Spleen (tissue), 11 donors: ENCODE results near the gene SLC41A3. TPM values are rescaled to one million over a fixed set of nuclear protein-coding genes. Genes with fewer than 3 reads are reported as not detected.
"Not testable (repeated sequence)": the region's sequence is repeated elsewhere in the genome, so short reads cannot be mapped to it uniquely, and the experiment has no call there.

Source experiments
- DNase-seq: peaks from one replicate; pipeline ENCODE4 v3.0.0-alpha.2; 2020
- H3K27ac ChIP-seq, 8 donors: fragments of 200-600 bp; sonication (generic) in 7 of 8; 1 replicate in 4 of 8; 2 replicates in 4 of 8; pipeline versions ENCODE4 v1.5.0 to v1.8.0; 2016 to 2021; ENCODE audit warnings: inconsistent platforms in 4 of 8, mild to moderate bottlenecking in 4 of 8, moderate library complexity in 1 of 8
- H3K27me3 ChIP-seq, 7 donors: fragments of 200-600 bp; sonication (generic) in 6 of 7; replicated peaks in 1 of 7; 1 replicate in 4 of 7; 2 replicates in 3 of 7; pipeline versions ENCODE4 v1.5.0 to v1.8.0; 2016 to 2021; ENCODE audit warnings: inconsistent platforms in 3 of 7, mild to moderate bottlenecking in 1 of 7
- H3K36me3 ChIP-seq, 6 donors: fragments of 200-600 bp; sonication (generic) in 5 of 6; 1 replicate in 4 of 6; 2 replicates in 2 of 6; pipeline versions ENCODE4 v1.5.0 to v1.8.0; 2016 to 2021; ENCODE audit warnings: inconsistent platforms in 2 of 6
- H3K4me1 ChIP-seq, 6 donors: fragments of 200-600 bp; sonication (generic) in 5 of 6; 1 replicate in 3 of 6; 2 replicates in 3 of 6; pipeline versions ENCODE4 v1.5.0 to v1.8.0; 2016 to 2021; ENCODE audit warnings: inconsistent platforms in 3 of 6
- H3K4me3 ChIP-seq, 8 donors: fragments of 200-600 bp; sonication (generic) in 7 of 8; 1 replicate in 4 of 8; 2 replicates in 4 of 8; pipeline versions ENCODE4 v1.5.0 to v1.8.0; 2016 to 2021; ENCODE audit warnings: inconsistent platforms in 4 of 8, mild to moderate bottlenecking in 4 of 8, moderate library complexity in 2 of 8
- H3K9me3 ChIP-seq, 8 donors: fragments of 200-600 bp; sonication (generic) in 7 of 8; 1 replicate in 4 of 8; 2 replicates in 4 of 8; pipeline versions ENCODE4 v1.5.0 to v1.8.0; 2016 to 2021; ENCODE audit warnings: inconsistent platforms in 4 of 8
- POLR2A ChIP-seq, 3 donors: fragments of 450-650 bp; IDR thresholded peaks; one replicate each; pipeline ENCODE4 v1.5.1; 2017; ENCODE audit warnings: antibody characterized with exemption in 3 of 3, mild to moderate bottlenecking in 1 of 3
- POLR2AphosphoS5 ChIP-seq, 3 donors: sonication (generic); formaldehyde crosslinking; IDR thresholded peaks; one replicate each; pipeline ENCODE4 v1.5.1; 2017; ENCODE audit warnings: antibody characterized with exemption in 3 of 3
- WGBS, 5 donors: extraction: QIAGEN DNeasy Blood & Tissue Kit in 3 of 5; methylation state at CpG; one replicate each; pipeline versions ENCODE4 v1.1.5 to v1.1.7; 2013 to 2018; 5-methylcytosine and 5-hydroxymethylcytosine counted together
- intact Hi-C: fragments of 100-400 bp; cut with DNase I; formaldehyde crosslinking; loops from one replicate; pipeline ENCODE4 v1.15.0; 2023; ENCODE audit warnings: low total_unique reads
- polyA plus RNA-seq, 3 donors: library from polyadenylated mRNA; stranded (reverse); fragments of 200-250 nt; gene quantifications; one replicate each; pipeline ENCODE4 v1.2.1, GENCODE V29; 2013
- total RNA-seq, 7 donors: library from RNA; depleted of rRNA in 3 of 7; stranded (reverse); fragments of >200 nt in 3 of 7; fragmentation: NEBNext Ultra II Directional in 4 of 7; extraction: Animal tissue kit (Norgen Biotek cat#: 25700) in 4 of 7; gene quantifications; one replicate each; pipeline versions ENCODE4 v1.1.0 to v1.2.1, GENCODE V29; 2016 to 2021
- TF ChIP-seq, protein P1 (sequence below), 11 experiments: fragments of 200-600 bp in 7 of 11; fragments of 450-650 bp in 4 of 11; sonication (generic) in 4 of 11; IDR thresholded peaks in 8 of 11; conservative IDR thresholded peaks in 3 of 11; 1 replicate in 7 of 11; 2 replicates in 4 of 11; pipeline versions ENCODE4 v1.4.0 to v1.8.0; 2016 to 2021; ENCODE audit warnings: antibody characterized with exemption in 11 of 11, inconsistent platforms in 4 of 11, mild to moderate bottlenecking in 1 of 11
- donor health status: healthy with polysubstance abuse.
- donor health status: DM: no; HTN: no; CAD: no; lungs with moderate emphysema.
- donor health status: DM: no; HTN: no; CAD: no.
- donor health status: Bipolar disorder and iron deficiency.
- donor health status: healthy.
- donor health status: DM: no; HTN: no; CAD: no.
- donor health status: DM: yes; HTN: yes; CAD: no.

SLC41A3 gene
- total and polyA plus RNA-seq, 10 donors: 16.3 to 43.7 (median 33.7) TPM

DNA sequence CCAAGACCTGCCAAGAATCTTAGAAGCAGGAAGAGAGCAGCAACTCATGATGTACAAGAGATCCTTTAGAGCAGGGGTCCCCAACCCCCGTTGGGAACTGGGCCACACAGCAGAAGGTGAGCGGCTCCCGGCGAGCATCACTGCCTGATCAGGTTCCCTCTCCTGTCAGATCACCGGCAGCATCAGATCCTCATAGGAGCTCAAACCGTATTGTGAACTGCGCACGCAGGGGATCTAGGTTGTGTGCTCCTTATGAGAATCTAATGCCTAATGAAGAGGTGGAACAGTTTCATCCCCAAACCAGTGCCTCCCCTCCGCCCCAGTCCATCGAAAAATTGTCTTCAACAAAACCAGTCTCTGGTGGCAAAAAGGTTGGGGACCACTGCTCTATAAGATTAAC lies 13.8 kb downstream of the SLC41A3 start:
- H3K4me1 ChIP-seq: no peaks in the 10 kb centered on the region
- no peak overlapping the region for H3K4me3 ChIP-seq
- TF ChIP-seq, protein P1, sequence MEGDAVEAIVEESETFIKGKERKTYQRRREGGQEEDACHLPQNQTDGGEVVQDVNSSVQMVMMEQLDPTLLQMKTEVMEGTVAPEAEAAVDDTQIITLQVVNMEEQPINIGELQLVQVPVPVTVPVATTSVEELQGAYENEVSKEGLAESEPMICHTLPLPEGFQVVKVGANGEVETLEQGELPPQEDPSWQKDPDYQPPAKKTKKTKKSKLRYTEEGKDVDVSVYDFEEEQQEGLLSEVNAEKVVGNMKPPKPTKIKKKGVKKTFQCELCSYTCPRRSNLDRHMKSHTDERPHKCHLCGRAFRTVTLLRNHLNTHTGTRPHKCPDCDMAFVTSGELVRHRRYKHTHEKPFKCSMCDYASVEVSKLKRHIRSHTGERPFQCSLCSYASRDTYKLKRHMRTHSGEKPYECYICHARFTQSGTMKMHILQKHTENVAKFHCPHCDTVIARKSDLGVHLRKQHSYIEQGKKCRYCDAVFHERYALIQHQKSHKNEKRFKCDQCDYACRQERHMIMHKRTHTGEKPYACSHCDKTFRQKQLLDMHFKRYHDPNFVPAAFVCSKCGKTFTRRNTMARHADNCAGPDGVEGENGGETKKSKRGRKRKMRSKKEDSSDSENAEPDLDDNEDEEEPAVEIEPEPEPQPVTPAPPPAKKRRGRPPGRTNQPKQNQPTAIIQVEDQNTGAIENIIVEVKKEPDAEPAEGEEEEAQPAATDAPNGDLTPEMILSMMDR (IDR thresholded peaks at IDR 0.05 in 8 of 11, conservative IDR thresholded peaks at IDR 0.05 in 3 of 11): no peak
- TF ChIP-seq POLR2AphosphoS5 (IDR thresholded peaks at IDR 0.05) (no peak), POLR2A (IDR thresholded peaks at IDR 0.05) (no peak)
- no peaks in the 10 kb centered on the region for H3K27me3 ChIP-seq
- intact Hi-C loops: no loop called here
- peaks cover 0 to 37% (median 3%) of the 10 kb centered on the region in 6 donors for H3K36me3 ChIP-seq
- no peak for DNase-seq
- WGBS, 5 donors: 92 to 96% (median 93%) methylated on average over 6 to 10 of the region's 10 CpGs
- peaks cover 0 to 21% (median 13%) of the 10 kb centered on the region in 8 donors for H3K9me3 ChIP-seq
- no peak overlapping the region for H3K27ac ChIP-seq

DNA sequence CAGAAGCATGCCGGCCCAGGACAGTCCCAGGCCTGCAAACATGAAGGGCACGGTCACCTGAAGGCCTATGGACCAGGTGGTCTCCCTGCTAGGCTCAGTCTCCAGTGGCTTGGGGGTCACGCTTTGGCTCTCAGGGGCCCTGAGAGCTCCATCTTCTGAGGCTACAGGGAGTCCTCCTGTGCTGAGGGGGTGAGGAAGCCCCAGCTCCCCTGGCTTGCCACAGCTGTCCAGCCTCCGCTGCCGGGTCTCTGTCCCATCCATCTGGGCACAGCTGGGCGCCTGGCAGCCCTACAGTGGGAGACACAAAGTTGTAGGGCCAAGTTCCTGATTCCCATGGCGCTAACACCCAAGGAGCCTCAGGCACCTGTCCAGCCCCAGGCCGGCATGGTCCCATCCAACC lies 16.0 kb downstream of the SLC41A3 start:
- no peaks in the 10 kb centered on the region for H3K27me3 ChIP-seq
- peaks cover 0 to 42% (median 3%) of the 10 kb centered on the region in 6 donors for H3K36me3 ChIP-seq
- H3K4me3 ChIP-seq: no peak overlapping the region
- H3K9me3 ChIP-seq: peaks cover 0 to 6% (median 2%) of the 10 kb centered on the region in 8 donors
- no peak for TF ChIP-seq POLR2A (IDR thresholded peaks at IDR 0.05)
- TF ChIP-seq, protein P1 (IDR thresholded peaks at IDR 0.05 in 8 of 11, conservative IDR thresholded peaks at IDR 0.05 in 3 of 11): no peak
- no peak for TF ChIP-seq POLR2AphosphoS5 (IDR thresholded peaks at IDR 0.05)
- intact Hi-C loops: no loop called here
- no peak for DNase-seq
- 94 to 100% (median 96%) methylated on average over 4 to 8 of the region's 8 CpGs for WGBS, 5 donors
- no peak overlapping the region for H3K27ac ChIP-seq
- no peaks in the 10 kb centered on the region for H3K4me1 ChIP-seq

DNA sequence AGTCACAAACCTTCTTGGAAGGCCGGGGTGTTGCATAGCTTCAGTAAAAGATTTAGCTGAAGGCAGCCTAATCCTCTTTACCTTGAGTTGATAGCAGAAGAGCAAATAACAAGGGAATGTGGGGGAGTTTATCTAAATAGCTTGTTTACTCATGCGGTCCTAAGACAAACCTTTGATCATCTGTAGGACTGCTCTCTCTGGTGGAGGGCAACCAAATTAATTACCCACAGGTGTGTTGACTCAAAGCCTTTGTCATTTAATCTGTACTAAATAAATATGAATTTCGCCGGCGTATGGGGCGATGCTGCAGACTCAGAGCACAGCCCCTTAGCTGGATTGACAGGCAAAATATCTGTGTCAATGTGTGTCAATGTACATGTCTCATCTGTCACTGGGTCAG lies 17.2 kb downstream of the SLC41A3 start:
- H3K4me1 ChIP-seq, H3K27ac ChIP-seq, intact Hi-C loops, H3K27me3 ChIP-seq, DNase-seq, H3K4me3 ChIP-seq, H3K9me3 ChIP-seq: not testable (repeated sequence)
- peaks cover 0 to 40% (median 3%) of the 10 kb centered on the region in 6 donors for H3K36me3 ChIP-seq
- 91 to 98% (median 96%) methylated on average over 6 of the region's 6 CpGs for WGBS, 5 donors

DNA sequence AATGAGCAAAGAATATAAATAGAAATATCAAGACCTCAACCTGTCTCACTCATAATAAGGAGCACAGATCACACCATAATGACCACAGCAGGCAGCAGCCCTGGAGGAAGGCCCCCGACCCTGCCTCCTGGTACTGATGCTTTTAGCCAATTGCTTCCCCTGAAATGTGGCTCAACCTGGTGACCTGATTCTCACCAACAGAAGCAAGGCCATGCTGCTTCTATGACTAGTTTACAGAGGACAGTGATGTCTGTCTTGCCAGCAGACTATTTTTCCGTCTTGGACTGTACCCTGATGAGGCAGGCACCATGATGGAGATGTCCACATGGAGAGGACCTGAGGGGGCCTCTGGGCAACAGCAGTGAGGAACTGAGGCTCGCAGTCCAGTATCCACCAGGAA lies 18.0 kb downstream of the SLC41A3 start:
- Histone ChIP-seq H3K27ac (no peak overlapping the region), H3K27me3 (no peaks in the 10 kb centered on the region), H3K36me3 (peaks cover 0 to 40% (median 3%) of the 10 kb centered on the region in 6 donors), H3K4me3 (no peak overlapping the region), H3K9me3 (no peaks in the 10 kb centered on the region), H3K4me1 (no peaks in the 10 kb centered on the region)
- no peak for DNase-seq
- TF ChIP-seq POLR2AphosphoS5 (IDR thresholded peaks at IDR 0.05): no peak
- TF ChIP-seq, protein P1 (IDR thresholded peaks at IDR 0.05 in 8 of 11, conservative IDR thresholded peaks at IDR 0.05 in 3 of 11): no peak
- 84 to 98% (median 92%) methylated on average over 3 of the region's 3 CpGs for WGBS, 5 donors
- intact Hi-C loops: no loop called here
